Left hindlimb (tissue), 1 donor: ENCODE results near the gene ZBTB24.

ENCODE experiments used
- DNase-seq: peaks from one replicate; pipeline ENCODE4 v3.0.0-alpha.2; 2018

The ZBTB24 gene

GRCh38 chr6:109449064-109449794 is 33.8 kb downstream of the ZBTB24 start:
- DNase-seq: no peak

- DNase-seq: no peak
Observed at GRCh38 chr6:109448615-109449014, 34.4 kb downstream of the ZBTB24 start.

DNA sequence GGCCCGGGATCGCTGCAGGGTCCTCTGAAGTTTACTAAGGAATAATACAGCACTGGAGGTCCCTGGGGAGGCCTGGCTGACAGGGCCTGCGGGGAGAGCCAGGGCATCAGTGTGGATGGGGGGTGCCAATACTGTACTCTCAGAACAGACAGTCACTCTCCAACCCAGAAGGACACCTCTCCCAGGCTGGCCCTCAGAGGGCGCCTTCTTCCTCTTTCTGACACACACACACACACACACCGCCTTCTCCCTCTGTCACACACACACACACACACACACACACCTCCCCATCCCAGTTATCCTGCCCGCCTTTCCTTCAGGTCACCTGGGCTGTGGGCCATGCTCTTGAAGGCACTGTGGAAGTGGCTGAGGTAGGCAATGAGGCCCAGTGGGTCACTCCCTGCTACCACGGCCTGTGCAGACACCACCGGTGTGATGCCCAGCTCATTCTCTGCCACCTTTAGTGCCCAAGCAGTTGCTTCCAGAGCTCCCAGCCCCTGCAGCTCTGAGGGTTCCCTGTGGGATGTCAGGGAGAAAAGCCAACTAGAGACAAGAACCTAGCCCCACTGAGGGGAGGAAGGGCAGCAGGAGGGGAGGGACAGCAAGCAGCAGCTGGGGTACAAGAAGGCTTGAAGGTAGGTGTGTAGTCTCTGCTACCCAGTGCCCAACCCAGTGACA is 35.0 kb downstream of the ZBTB24 start:
- no peak for DNase-seq

DNA sequence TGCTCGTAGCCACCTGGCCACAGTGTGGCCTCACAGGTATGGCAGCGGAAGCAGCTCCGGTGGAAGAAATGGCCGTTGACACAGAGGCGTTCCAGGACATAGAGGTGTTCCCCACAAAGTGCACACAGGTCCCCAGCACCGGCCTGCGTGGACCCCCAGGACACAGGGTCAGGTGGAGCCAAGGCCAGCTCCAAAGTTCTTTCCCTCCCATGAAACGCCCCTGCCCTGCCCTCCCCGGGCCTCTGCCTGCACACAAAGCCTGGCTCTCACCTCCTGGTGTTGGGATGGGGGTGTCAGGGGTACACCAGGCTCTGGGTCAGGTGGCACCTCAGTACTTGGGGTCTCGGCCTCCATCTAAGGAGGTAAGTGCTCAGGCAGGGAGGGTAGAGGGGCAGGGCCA is 35.9 kb downstream of the ZBTB24 start:
- DNase-seq: no peak

DNA sequence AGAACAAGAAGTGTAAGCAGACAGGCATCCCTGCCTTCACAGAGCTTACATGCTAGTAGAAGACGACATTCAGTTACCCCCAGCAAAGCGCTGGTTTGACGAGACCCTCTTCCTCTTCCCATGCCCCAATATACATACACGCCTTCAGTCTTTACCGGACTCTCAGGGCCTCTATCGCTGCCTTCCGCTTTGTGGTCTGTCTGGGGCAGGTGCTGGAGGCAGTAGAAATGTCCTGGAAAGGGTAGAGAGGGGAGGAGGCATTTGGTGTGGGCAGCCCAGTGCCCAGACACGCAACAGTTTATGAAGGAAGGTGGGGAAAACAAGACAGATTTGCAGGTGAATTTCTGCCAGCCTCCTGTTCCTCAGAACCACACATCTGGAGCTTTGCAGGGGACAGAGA is 36.5 kb downstream of the ZBTB24 start:
- no peak for DNase-seq

DNA sequence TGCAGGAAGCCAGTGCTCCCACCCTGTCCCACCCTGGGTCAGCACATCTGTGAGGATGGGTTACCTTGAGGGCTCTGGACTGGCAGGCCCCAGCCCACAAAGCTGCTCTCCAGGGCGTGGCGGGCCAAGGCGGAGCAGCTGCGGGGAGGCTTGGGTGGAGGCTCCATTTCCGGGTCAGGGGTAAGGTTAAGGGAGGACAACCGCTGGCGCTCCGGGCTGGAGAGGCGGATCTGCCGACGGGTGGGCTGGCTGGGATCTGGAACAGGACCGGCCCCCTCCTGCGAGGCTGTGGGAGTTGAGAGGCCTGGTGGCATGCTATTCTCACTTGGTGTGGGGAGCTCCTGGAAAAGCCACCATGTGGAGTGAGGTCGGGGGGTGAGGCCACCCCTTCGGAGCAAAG is 36.9 kb downstream of the ZBTB24 start:
- DNase-seq: no peak

DNA sequence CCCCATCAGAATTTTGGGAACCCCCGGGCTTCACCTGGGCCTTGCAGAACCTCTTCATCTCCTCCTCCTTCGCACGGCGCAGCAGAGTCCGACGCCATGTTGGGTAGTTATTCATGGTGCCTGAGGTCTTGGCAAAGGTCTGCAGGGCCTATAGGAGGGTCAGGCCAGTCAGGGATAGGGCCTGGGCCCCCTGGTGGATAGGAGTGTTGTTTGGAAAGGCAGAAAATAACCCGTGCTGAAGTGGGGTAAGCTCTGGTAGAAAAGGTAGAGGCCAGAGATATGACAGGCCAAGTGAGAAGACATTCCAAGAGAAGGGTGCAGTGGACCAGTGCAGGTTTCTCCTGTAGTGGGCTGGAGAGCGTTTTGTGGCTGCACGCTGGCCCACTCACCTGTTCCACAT is 37.6 kb downstream of the ZBTB24 start:
- DNase-seq: no peak

GRCh38 chr6:109443425-109443950 is 39.5 kb downstream of the ZBTB24 start:
- DNase-seq: no peak

DNA sequence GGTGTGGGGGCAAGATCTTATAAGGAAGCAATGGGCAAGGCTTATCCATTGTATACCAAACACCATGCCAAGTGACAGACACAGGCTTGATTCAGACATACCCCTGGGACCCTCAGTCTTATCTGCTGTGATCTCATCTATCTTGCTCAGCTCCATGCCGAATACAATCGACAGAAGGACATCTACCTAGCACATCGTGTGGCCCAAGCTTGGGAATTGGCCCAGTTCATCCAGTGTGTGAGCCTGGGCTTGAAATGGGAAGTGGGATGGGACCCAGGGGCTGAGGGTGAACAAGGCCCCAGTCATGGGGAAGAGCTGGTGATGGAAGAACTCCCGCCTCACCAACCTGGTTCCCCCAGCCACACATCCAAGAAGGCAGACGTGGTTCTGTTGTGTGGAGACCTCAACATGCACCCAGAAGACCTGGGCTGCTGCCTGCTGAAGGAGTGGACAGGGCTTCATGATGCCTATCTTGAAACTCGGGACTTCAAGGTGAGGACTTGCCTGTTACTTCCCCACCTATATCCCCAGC is 40.6 kb downstream of the ZBTB24 start:
- no peak for DNase-seq

GRCh38 chr6:109441069-109441816 is 41.8 kb downstream of the ZBTB24 start:
- DNase-seq: peak; percentile 63

- DNase-seq: peak; percentile 95
Observed at GRCh38 chr6:109440331-109441068, 42.5 kb downstream of the ZBTB24 start, which contains the start of the genes PPIL6 and SMPD2. TSS of gene PPIL6 (minus strand) at chr6:109440628. CDS start at chr6:109440590, 38 bp downstream. TSS of gene SMPD2 (plus strand) at chr6:109440724. CDS start at chr6:109441122, 398 bp downstream.

DNA sequence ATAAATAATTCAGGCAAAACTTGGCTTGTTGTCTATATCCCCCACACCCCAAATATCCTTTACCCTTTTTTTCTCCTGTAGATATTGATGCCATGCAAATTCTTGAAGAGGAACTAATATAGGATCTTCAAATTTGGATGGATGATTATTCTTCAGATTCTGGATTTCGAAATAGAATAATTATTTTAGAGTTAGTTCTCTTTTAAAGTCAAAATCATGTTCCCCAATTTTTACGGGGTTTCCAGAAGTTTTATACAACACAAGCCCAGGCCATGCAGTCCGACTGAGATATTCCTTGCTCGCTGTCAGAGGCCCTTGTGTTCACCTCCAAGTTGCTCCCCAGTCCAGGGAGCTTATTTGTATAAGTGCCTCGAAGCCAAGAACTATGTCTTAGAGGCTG is 47.0 kb downstream of the ZBTB24 start:
- DNase-seq: no peak

GRCh38 chr6:109434456-109434855 is 48.6 kb downstream of the ZBTB24 start:
- DNase-seq: no peak

DNA sequence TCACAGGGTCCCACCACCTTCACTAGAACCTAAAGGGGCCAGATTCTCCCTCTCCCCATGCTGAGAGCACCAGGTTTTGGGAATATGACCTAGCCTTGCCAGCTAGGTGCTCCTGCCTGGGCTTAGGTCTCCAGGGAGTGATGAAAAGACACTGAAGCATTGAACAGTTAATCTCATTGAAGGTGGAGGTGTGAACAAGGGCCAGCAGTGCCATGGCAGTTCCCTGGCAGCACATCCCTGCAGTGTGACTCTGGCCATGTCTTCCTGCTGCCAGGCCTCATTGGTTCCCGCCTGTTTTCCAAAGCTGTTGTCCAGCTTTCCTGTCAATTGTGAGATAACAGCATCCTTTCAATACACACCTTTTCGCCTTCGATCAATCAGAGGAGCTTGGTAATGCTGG is 53.5 kb downstream of the ZBTB24 start:
- no peak for DNase-seq

- DNase-seq: peak; percentile 67
Observed at GRCh38 chr6:109428889-109429477, 54.0 kb downstream of the ZBTB24 start.

- no peak for DNase-seq
Observed at GRCh38 chr6:109424946-109425345, 58.1 kb downstream of the ZBTB24 start.

GRCh38 chr6:109421184-109421583 is 61.8 kb downstream of the ZBTB24 start:
- DNase-seq: no peak

- no peak for DNase-seq
Observed at GRCh38 chr6:109420751-109421150, 62.3 kb downstream of the ZBTB24 start.

DNA sequence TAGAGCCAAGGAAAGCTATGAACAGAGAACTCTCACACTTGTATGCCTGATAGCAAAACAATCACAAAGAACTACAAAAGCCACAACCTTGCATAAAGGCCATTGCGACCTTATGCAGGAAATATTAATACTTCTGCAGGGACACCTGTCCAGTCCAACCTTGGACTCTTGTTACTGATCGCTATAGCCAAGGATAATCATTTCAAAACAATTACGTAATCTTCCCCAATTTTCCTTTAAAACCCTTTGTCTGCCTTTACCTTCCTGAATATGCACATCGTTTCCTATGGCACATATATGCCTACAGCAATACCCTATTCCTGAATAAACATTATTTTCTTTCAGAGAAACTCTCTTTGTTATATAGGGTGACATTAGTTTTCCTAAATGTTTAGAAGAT is 65.4 kb downstream of the ZBTB24 start:
- DNase-seq: no peak
